ENCODE data around the gene GALNT2.

The GALNT2 gene

GRCh38 chr1:230113235-230113592 lies 46.2 kb downstream of the GALNT2 start:
- TF ChIP-seq SIN3A (IDR thresholded peaks at IDR 0.05; ENCODE audit: borderline replicate concordance, insufficient read depth, low read length) (no peak), TAF1 (IDR thresholded peaks at IDR 0.05; ENCODE audit: borderline replicate concordance, insufficient read depth, low read length) (no peak)
- TF ChIP-seq, protein P1, sequence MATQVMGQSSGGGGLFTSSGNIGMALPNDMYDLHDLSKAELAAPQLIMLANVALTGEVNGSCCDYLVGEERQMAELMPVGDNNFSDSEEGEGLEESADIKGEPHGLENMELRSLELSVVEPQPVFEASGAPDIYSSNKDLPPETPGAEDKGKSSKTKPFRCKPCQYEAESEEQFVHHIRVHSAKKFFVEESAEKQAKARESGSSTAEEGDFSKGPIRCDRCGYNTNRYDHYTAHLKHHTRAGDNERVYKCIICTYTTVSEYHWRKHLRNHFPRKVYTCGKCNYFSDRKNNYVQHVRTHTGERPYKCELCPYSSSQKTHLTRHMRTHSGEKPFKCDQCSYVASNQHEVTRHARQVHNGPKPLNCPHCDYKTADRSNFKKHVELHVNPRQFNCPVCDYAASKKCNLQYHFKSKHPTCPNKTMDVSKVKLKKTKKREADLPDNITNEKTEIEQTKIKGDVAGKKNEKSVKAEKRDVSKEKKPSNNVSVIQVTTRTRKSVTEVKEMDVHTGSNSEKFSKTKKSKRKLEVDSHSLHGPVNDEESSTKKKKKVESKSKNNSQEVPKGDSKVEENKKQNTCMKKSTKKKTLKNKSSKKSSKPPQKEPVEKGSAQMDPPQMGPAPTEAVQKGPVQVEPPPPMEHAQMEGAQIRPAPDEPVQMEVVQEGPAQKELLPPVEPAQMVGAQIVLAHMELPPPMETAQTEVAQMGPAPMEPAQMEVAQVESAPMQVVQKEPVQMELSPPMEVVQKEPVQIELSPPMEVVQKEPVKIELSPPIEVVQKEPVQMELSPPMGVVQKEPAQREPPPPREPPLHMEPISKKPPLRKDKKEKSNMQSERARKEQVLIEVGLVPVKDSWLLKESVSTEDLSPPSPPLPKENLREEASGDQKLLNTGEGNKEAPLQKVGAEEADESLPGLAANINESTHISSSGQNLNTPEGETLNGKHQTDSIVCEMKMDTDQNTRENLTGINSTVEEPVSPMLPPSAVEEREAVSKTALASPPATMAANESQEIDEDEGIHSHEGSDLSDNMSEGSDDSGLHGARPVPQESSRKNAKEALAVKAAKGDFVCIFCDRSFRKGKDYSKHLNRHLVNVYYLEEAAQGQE (IDR thresholded peaks at IDR 0.05; ENCODE audit: insufficient read depth in 1 of 2, low read depth in 2 of 2, low read length in 2 of 2) = no peak

- peak; percentile 83; the same call in 1 of the 2 replicates for TF ChIP-seq SIN3A (IDR thresholded peaks at IDR 0.05; ENCODE audit: borderline replicate concordance, insufficient read depth, low read length)
- TF ChIP-seq, protein P1 (IDR thresholded peaks at IDR 0.05; ENCODE audit: insufficient read depth in 1 of 2, low read depth in 2 of 2, low read length in 2 of 2) = no peak
These were observed 46.7 kb downstream of the GALNT2 start for GRCh38 chr1:230113593-230114236.

- TF ChIP-seq, protein P1 (IDR thresholded peaks at IDR 0.05; ENCODE audit: insufficient read depth in 1 of 2, low read depth in 2 of 2, low read length in 2 of 2) = peak in 1 of 2 experiments; percentile 11; a peak in 1 of 4 replicates
- no peak for TF ChIP-seq FOXP2 (optimal IDR thresholded peaks at IDR 0.05; ENCODE audit: borderline replicate concordance, extremely low read depth, extremely low read length, insufficient read depth)
These were observed 47.2 kb downstream of the GALNT2 start for GRCh38 chr1:230114237-230114651.

DNA sequence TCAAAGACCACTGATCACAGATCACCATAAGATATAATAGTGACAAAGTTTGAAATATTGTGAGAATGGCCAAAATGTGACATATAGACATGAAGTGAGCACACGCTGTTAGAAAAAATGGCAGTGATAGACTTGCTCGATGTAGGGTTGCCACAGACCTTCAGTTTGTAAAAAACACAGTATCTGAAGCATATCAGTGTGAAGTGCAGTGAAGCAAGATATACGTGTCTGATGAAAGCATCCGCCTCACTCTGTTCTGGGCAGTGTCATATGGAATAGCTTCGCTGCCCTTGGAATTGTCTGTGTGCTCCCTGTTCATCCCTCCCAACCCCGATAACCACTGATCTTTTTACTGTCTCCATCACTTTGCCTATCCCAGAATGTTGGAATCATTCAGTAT lies 50.7 kb downstream of the GALNT2 start:
- TF ChIP-seq, protein P1 (IDR thresholded peaks at IDR 0.05; ENCODE audit: insufficient read depth in 1 of 2, low read depth in 2 of 2, low read length in 2 of 2) = no peak
- TF ChIP-seq POLR2AphosphoS5 (IDR thresholded peaks at IDR 0.05; ENCODE audit: low read depth, low read length) (no peak), TAF1 (IDR thresholded peaks at IDR 0.05; ENCODE audit: borderline replicate concordance, insufficient read depth, low read length) (no peak), SIN3A (IDR thresholded peaks at IDR 0.05; ENCODE audit: borderline replicate concordance, insufficient read depth, low read length) (no peak), FOXP2 (optimal IDR thresholded peaks at IDR 0.05; ENCODE audit: borderline replicate concordance, extremely low read depth, extremely low read length, insufficient read depth) (no peak)

GRCh38 chr1:230119340-230119739 lies 52.3 kb downstream of the GALNT2 start:
- TF ChIP-seq POLR2AphosphoS5 (IDR thresholded peaks at IDR 0.05; ENCODE audit: low read depth, low read length) = no peak
- TF ChIP-seq SIN3A (IDR thresholded peaks at IDR 0.05; ENCODE audit: borderline replicate concordance, insufficient read depth, low read length) = no peak
- TF ChIP-seq FOXP2 (optimal IDR thresholded peaks at IDR 0.05; ENCODE audit: borderline replicate concordance, extremely low read depth, extremely low read length, insufficient read depth) = no peak
- TF ChIP-seq, protein P1 (IDR thresholded peaks at IDR 0.05; ENCODE audit: insufficient read depth in 1 of 2, low read depth in 2 of 2, low read length in 2 of 2) = no peak
- no peak for TF ChIP-seq TAF1 (IDR thresholded peaks at IDR 0.05; ENCODE audit: borderline replicate concordance, insufficient read depth, low read length)
